Stimulated activated CD8-positive, alpha-beta memory T cell treated with anti-CD3 and anti-CD28 coated beads, Interleukin-15, amount 100 ng/mL, for 1 hour (primary cell): ENCODE measurements around the gene RAB3C.
"Not testable (repeated sequence)": the region's sequence is repeated elsewhere in the genome, so short reads cannot be mapped to it uniquely, and the experiment has no call there.

ENCODE experiments used
- DNase-seq: peaks from one replicate; pipeline ENCODE4 v3.0.0-alpha.2; 2020; ENCODE audit warnings: low read depth

The RAB3C gene

DNA sequence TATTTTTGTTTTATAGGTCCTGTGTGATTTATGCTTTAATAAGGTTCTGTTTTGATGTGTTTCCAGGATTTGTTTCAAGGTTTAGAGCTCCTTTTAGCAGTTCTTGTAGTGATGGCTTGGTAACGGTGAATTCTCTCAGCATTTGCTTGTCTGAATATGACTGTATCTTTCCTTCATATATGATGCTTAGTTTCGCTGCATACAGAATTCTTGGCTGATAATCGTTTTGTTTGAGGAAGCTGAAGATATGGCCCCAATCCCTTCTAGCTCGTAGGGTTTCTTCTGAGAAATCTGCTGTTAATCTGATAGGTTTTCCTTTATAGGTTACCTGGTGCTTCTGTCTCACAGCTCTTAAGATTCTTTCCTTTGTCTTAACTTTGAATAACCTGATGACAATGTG lies 20.0 kb downstream of the RAB3C start:
- DNase-seq: not testable (repeated sequence)

GRCh38 chr5:58606064-58606463 lies 23.2 kb downstream of the RAB3C start:
- DNase-seq: no peak

GRCh38 chr5:58615972-58616371 lies 33.1 kb downstream of the RAB3C start:
- no peak for DNase-seq

DNA sequence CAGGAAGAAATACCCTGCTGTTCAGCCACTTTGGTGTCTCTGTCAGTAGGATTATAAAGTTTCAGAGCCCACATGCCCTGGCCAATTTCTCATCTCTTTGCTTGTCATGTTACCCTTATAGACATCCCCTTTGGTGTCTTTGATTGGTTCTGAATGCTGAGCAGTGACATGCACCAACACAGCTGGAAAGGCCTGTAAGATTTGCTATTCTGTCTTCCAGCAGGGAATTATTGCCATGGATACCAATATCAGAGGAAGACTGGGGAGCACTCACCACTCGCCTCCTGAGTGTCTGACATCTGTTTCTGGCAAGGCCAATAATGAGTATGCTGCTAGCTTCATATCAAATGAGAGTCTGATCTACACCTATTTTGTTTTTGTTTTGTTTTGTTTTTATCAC lies 34.4 kb downstream of the RAB3C start:
- no peak for DNase-seq

- no peak for DNase-seq
Measured at GRCh38 chr5:58620336-58620735, 37.5 kb downstream of the RAB3C start.

DNA sequence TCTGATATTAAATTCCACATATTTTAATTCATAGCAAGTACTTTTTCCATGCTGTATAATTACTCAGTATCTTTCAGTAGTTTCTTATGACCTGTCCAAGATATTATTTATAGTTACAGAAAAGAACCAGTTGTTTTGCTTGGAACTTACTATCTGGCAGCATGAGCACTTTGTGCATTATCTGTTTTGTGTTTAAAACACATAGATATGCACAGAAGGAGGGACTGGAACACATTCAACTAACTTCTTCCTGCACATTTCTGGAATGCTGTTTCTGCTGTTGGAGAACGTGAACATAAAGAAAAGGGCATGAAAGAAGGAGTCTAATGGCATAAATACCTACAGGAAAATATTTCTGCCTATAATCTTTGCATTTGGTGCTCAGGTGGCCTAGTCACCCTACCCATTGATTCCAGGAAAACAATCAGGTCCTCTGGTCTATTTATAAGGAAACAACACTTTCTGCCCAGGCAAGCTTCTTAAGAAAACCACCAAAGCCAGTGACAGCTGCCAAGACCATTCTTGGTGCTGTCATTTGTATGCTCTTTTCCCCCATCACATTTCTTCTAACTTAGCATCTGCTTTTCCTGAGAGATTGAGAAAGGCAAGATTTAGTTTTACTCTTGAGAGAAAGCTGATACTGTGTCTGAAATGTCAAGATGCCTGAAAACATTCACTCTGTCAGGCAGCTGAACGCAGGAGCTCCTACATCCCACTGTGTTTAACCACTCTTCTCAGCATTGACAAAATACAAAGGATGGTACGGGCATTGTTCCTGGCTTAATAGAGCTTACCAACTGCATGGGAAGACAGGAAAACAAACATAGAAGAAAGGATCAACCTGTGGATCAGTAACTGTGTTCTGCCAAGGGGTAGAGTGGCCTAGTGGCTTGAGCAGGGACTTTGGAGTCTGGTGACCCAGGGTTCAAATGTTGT lies 40.3 kb downstream of the RAB3C start:
- DNase-seq: no peak

DNA sequence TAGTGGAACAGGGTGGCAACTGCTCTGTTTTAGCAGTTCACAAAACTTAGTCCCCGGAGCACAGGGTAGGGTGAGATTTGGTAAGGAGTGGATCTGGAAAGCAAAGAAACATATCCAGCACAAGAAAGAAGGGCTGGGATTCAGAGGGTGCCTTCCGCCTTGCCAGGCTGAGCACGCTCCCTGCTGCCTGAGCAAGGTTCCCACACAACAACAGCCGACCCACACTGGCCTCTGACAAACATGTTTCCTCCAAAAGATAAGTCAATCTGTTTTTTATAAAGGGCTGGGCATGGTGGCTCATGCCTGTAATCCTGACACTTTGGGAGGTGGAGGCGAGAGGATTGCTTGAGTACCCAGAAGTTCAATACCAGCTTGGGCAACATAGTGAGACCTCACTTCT lies 45.8 kb downstream of the RAB3C start:
- no peak for DNase-seq

GRCh38 chr5:58629271-58630159 lies 46.6 kb downstream of the RAB3C start:
- DNase-seq: no peak

DNA sequence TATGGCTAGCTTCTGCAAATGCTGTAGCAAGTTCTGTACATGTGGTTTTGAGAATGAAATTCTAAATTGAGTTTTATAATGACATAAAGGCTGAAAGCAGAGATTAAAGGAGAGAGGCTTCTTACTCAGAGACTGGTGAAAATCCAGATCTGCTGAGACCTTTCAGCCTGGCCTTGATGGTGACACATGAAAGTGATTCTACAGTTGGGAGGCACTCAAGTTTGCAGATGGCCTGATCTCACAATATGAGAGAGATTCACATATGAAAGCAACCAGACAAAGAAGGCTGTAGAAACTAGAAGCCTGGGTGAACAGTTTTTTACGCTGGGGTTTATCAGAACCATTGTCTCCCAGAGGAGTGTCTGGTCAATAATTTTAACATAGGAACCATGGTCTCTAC lies 49.0 kb downstream of the RAB3C start:
- DNase-seq: no peak

- DNase-seq: no peak
Measured at GRCh38 chr5:58635416-58635815, 52.5 kb downstream of the RAB3C start.

DNA sequence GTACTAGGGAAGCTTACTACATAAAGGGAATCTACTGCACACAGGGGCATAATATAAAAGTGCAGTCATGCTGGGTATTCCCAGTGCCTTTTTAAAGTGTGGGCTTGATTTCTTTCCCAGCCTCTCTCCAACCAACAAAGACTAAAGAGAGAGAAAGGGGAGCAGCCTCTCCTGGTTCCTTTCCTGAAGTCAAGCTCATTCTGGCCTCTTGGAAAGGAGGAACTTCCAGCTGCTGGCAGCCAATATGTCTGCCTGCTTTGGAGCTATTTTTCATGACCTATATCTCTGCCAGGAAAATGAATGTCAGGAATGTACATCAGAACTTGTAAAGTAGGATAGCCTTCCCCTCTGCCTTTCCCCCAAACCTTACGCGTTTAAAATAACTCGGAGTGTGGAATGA lies 57.1 kb downstream of the RAB3C start:
- DNase-seq: no peak

DNA sequence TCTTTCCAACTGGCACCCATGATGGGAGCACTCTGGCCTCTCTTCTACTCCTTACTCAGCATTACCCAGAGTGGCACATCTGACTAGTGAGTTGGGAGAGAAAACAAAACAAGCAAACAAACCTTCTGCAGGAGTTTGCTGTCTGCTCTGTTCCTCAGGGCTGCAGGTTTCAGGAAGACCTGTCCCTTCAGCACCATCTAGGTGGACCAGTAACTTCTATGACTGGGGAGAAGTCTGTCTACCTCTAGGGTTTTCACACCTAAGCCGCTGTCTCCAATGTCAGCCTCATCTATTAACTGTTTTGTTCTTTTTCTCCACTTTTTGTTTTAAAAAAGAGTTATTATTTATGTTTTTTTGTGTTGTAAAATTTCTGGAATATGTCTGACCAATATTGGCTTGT lies 58.7 kb downstream of the RAB3C start:
- DNase-seq: no peak

DNA sequence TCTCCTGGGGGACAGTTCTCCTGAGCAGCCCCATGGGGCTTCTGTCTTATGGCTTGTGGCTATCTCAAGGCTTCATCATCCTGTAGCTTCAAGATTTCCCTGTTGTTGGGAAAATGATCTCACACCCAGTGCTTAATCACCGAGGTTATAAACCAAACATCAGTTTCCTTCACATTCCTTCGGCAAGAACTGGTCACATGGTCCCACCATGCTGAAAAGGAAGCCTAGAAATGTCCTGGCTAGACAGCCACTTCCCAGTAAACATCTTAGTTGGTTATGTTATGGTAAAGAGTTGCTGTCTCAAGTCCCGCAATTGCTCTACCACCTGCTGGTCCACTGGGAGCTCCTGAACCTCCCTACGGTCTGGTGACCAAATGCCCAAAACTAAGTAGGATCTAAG lies 66.0 kb downstream of the RAB3C start:
- no peak for DNase-seq

- no peak for DNase-seq
Measured at GRCh38 chr5:58649716-58650115, 66.8 kb downstream of the RAB3C start.

DNA sequence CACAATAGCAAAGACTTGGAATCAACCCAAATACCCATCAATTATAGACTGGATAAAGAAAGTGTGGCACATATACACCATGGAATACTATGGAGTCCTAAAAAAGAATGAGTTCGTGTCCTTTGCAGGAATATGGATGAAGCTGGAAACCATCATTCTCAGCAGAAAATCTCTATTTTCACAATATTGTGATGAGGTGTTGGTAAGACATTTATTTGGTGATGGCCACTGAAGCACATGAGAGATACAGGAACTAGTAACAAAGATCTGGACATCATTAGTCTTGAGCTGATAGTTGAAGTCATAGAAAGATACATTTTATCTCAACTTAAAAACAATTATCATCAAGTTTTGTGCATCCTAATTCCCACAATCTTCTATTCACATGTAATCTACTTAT lies 70.6 kb downstream of the RAB3C start:
- no peak for DNase-seq

DNA sequence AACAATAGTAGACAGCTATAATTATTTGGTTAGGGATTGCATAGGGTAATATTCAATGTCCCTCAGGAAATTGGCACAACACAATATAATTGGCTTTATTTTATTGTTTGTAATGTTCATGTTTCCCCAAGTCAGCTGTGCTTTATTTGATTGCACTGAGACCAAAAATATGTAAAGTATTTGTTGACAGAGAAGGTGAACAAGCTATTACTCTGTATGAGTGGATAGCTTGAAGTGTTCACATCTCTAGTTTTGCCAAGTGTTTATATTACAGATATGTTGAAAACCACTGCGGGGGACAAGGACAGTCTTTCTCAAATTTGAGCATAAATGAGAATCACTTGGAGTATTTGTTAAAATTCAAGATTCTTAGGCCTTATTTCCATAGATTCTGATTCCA lies 83.3 kb downstream of the RAB3C start:
- DNase-seq: no peak

DNA sequence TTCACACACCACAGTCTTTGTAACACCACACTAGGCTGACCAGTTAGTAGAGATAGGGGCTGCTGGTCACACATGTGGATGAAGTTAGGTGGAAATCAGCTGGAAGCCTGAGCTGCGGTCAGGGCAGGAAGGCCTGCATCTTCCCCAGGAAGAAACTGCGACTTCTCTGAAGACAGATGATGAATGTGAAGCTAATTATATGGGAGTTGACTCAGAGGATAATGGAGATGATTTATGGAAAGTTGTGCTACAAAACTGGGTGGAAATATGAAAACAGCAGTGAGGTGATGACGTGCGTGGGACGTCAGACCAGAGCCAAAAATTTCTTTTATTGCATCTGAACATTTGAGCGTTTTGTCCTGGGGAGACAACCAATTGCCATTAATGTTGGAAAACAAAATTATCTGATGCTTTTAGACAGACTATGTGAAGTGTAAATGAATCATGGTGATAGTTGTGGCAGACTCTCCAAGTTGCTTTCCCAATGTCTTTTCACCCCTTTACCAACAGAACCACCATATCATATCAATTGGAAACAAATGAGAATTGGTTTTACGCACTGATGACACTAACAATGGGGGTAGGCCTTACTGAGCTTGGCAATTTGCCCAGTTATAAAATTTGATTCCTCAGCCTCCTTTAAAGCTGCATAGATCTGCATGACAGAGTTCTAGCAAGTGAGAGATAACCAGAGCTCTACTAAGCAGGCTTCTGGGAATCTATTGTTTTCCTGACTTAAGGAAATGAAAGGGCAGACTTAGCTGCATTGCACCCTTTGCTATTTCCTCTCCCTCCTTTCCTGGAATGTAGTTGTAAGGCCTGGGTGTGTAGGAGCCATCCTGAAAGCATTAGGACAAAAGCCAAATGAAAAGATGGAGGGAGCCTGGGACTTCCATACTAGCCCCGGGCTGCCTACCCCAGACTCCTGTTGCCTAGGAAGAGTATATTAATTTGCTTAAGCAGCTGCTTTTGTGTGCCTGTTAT lies 84.0 kb downstream of the RAB3C start:
- DNase-seq: no peak

DNA sequence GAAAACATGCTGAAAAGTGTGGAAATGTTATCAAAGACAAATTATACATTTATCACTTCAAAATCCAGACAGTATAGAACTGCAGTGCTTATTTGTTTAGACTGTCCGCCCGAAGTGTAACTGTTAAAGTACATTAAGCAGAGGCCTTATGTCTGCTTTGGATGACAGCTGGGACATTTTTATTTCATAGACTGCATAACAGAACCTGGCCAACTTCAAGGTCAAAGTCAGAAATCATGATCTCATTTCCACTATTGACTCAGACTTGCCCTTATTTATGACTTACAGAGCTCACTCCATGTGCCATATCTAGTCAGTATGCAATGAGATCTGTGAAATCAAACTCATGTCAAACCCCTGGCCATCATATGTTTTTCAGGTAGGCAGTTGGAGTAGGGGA lies 87.7 kb downstream of the RAB3C start:
- DNase-seq: no peak

DNA sequence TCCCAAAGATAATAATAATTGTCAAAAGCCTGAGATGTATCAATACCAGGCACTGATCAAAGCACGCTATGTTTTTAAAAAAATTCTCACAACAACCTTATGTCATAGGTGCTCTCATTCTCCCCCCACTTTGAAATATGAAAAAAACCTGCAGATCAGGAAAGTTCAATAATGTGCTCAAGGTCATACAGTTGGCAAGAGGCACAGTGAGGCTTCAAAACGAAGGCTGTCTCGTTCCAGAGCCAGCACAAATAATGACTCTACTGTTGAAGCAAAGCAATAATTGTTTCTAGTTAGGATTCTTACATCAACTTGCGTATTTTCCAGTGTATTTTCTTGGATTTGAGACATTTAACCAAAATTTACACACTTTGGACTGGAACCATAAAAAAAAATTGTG lies 88.3 kb downstream of the RAB3C start:
- DNase-seq: no peak

GRCh38 chr5:58672521-58672920 lies 89.6 kb downstream of the RAB3C start:
- no peak for DNase-seq

- no peak for DNase-seq
Measured at GRCh38 chr5:58674070-58674469, 91.2 kb downstream of the RAB3C start.

- DNase-seq: no peak
Measured at GRCh38 chr5:58674711-58675110, 91.8 kb downstream of the RAB3C start.
